Lower leg skin (tissue), 3 donors: ENCODE measurements around the gene GLIS2.

Experiments
- CTCF ChIP-seq, 3 donors: fragments of 450-650 bp; IDR thresholded peaks; one replicate each; pipeline ENCODE4 v1.5.1; 2016; ENCODE audit warnings: antibody characterized with exemption in 3 of 3, mild to moderate bottlenecking in 3 of 3, moderate library complexity in 2 of 3
- POLR2A ChIP-seq, 2 donors: fragments of 450-650 bp; IDR thresholded peaks; one replicate each; pipeline ENCODE4 v1.6.1; 2016 to 2017; ENCODE audit warnings: antibody characterized with exemption in 2 of 2, mild to moderate bottlenecking in 1 of 2, moderate library complexity in 1 of 2

DNA sequence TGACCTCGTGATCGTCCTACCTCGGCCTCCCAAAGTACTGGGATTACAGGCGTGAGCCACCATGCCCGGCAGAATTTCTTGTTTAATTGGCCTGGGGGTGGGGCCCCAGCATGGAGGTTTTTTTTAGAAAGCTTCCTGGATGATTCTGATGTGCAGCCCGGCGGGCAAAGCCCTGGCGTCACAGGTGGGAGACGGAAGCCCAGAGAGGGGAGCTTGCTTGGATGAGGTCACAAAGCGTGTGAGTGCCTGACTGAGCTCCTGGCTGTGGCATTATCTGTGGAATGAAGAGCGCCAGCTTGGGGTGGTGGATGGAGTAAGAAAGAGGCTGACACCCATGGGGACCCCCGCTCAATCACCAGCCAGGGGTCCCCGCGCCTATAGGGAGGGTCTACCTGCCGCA lies 59.9 kb downstream of the GLIS2 start:
- TF ChIP-seq POLR2A (IDR thresholded peaks at IDR 0.05) (no peak), CTCF (IDR thresholded peaks at IDR 0.05) (no peak)
